ENCODE measurements around the gene INPP5F. TPM values are rescaled to one million over a fixed set of nuclear protein-coding genes. Genes with fewer than 3 reads are reported as not detected.

INPP5F gene
- total RNA-seq, 1 donor from 2014 or later = 5.1 TPM

GRCh38 chr10:119858063-119858462 lies 132.2 kb downstream of the INPP5F start:
- Histone ChIP-seq H3K4me3 (no peak overlapping the region), H3K9me3 (no peaks in the 10 kb centered on the region), H3K36me3 (peaks cover 20 to 44% of the 10 kb centered on the region in 2 donors), H3K27ac (no peak overlapping the region), H3K27me3 (no peaks in the 10 kb centered on the region), H3K4me1 (no peaks in the 10 kb centered on the region)
- intact Hi-C loops (cut with DNase I) = loop anchor here (2.0 to 5.0 kb wide), 3 partner anchors 106 to 249 kb away; no protein-coding TSS in a partner anchor
- DNase-seq (ENCODE audit: low spot score in 2 of 2) = no peak
- TF ChIP-seq CTCF (IDR thresholded peaks at IDR 0.05) = no peak

DNA sequence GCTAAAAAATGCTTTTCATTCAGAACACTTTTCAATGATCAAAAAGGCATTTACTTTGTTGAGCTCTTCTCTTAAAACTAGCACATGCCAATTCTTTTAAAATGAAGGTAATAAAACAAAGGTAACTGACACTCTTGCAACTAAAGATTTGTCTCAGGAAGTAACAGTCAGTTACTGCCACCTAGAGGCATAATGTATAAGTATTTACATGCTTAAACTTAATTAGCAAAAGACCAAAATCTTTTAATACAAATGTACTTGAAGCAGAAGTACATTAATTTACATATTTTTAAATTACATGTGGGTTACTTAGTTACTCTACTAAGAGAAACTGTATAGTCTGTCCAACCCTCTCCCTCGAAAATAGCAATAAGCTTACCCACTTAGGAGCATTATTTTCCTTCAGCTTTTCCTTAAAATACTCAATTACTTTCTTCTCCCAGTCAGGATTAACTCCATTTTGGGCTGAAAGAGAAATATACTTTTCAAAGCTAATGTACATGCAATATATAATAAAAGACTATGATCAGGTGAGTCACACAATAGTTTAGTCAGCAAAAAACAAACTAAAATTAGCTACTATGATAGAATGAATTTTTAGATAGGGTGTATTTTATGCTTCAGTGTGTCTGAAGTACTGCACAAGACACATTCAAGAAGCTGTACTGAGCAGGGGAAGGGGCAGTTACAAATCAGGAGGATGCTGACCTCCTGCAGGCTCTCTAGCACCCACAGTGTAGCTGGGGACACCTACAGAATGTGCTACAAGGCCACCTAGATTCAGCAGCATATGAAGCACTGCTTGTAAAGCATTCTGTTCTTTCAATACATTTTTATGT lies 133.8 kb downstream of the INPP5F start:
- peaks cover 12 to 28% of the 10 kb centered on the region in 2 donors for H3K36me3 ChIP-seq
- no peaks in the 10 kb centered on the region for H3K27me3 ChIP-seq
- no peaks in the 10 kb centered on the region for H3K4me1 ChIP-seq
- H3K27ac ChIP-seq = no peak overlapping the region
- peak; percentile 43 to 61 (median 52) for TF ChIP-seq CTCF (IDR thresholded peaks at IDR 0.05)
- peaks cover 0 to 5% of the 10 kb centered on the region in 2 donors for H3K9me3 ChIP-seq
- no peak for DNase-seq (ENCODE audit: low spot score in 2 of 2)
- no peak overlapping the region for H3K4me3 ChIP-seq
- intact Hi-C loops (cut with DNase I) = loop anchor here (2.0 to 5.0 kb wide), 3 partner anchors 107 to 251 kb away; no protein-coding TSS in a partner anchor

GRCh38 chr10:119860866-119861607 lies 135.2 kb downstream of the INPP5F start:
- Histone ChIP-seq H3K27ac (no peak overlapping the region), H3K27me3 (no peaks in the 10 kb centered on the region), H3K4me1 (no peaks in the 10 kb centered on the region), H3K4me3 (no peak overlapping the region), H3K36me3 (peaks cover 8 to 20% of the 10 kb centered on the region in 2 donors), H3K9me3 (peaks cover 0 to 5% of the 10 kb centered on the region in 2 donors)
- TF ChIP-seq CTCF (IDR thresholded peaks at IDR 0.05) = no peak
- DNase-seq (ENCODE audit: low spot score in 2 of 2) = no peak
- intact Hi-C loops (cut with DNase I) = no loop called here

GRCh38 chr10:119862524-119862923 lies 136.7 kb downstream of the INPP5F start:
- TF ChIP-seq CTCF (IDR thresholded peaks at IDR 0.05) = no peak
- H3K4me1 ChIP-seq = no peaks in the 10 kb centered on the region
- H3K9me3 ChIP-seq = peaks cover 0 to 5% of the 10 kb centered on the region in 2 donors
- no peaks in the 10 kb centered on the region for H3K27me3 ChIP-seq
- no peak for DNase-seq (ENCODE audit: low spot score in 2 of 2)
- intact Hi-C loops (cut with DNase I) = no loop called here
- H3K27ac ChIP-seq = no peak overlapping the region
- no peak overlapping the region for H3K4me3 ChIP-seq
- peaks cover 0 to 8% of the 10 kb centered on the region in 2 donors for H3K36me3 ChIP-seq

DNA sequence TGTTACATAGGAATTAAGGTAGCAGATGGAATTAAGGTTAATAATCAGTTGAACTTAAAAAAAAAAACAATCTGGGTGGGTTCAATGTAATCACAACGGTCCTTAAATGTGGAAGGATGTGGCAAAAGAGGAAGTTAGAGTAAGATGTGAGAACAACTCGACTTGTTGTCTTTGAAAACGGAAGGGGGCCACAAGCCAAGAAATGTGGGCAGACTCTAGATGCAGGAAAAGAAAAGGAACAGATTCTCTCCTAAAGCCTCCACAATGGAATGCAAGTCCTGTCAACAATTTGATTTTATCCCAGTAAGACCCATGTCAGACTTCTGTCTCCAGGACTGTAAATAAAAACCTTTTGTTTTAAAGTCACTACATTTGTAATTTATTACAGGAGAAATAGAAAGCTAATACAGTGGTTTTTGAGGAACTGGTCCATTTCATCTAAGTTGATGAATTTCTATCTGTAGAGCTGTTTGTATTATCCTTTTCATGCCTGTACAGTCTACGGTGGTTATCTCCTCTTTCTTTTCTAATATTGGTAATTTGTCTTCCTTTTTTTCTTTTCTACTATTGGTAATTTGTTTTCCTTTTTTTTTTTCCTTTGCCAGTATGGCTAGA lies 138.2 kb downstream of the INPP5F start:
- Histone ChIP-seq H3K4me3 (no peak overlapping the region), H3K27me3 (no peaks in the 10 kb centered on the region), H3K36me3 (no peaks in the 10 kb centered on the region), H3K9me3 (peaks cover 0 to 5% of the 10 kb centered on the region in 2 donors), H3K4me1 (no peaks in the 10 kb centered on the region), H3K27ac (no peak overlapping the region)
- DNase-seq (ENCODE audit: low spot score in 2 of 2) = no peak
- intact Hi-C loops (cut with DNase I) = no loop called here
- no peak for TF ChIP-seq CTCF (IDR thresholded peaks at IDR 0.05)

Data from ascending aorta (tissue), 2 donors.